ENCODE data around the gene CPE.

DNA sequence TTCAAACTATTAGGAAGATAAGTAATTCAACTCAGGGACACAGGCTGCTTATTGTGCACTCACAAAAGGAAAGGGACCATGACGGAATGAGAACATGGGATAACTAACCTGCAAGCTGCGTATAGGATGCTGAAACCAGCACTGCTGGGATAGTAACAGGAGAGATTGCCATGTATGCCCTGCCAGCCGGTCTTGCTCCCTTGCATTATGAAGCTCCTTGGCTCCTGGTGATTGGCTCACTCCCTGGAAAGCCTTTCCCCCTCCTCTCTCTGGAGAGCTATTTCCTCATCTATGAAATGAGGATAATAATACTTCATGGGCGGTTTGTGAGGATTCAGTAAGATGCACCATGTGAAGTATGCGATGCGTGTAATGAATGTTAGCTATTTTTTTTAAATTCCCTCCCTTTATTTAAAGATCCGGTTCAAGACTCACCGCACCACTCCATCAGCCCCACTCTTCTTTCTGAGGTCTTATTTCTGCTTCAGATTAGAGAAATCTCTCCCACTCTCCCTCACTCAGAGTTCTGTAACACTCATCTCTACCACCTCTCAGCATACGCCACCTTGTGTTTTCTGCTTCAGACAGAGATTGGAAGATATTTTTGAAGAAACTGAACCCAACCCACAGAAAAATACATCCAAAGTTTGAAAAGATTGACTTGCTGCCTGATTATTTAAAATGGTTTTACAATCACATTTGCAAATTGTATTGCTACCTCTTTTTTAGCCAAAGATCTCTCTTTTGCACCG lies 33.0 kb upstream of the CPE start:
- TF ChIP-seq, protein P1, sequence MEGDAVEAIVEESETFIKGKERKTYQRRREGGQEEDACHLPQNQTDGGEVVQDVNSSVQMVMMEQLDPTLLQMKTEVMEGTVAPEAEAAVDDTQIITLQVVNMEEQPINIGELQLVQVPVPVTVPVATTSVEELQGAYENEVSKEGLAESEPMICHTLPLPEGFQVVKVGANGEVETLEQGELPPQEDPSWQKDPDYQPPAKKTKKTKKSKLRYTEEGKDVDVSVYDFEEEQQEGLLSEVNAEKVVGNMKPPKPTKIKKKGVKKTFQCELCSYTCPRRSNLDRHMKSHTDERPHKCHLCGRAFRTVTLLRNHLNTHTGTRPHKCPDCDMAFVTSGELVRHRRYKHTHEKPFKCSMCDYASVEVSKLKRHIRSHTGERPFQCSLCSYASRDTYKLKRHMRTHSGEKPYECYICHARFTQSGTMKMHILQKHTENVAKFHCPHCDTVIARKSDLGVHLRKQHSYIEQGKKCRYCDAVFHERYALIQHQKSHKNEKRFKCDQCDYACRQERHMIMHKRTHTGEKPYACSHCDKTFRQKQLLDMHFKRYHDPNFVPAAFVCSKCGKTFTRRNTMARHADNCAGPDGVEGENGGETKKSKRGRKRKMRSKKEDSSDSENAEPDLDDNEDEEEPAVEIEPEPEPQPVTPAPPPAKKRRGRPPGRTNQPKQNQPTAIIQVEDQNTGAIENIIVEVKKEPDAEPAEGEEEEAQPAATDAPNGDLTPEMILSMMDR (IDR thresholded peaks at IDR 0.05; ENCODE audit: low read depth, low read length, poor library complexity, severe bottlenecking) = peak; percentile 17
- TF ChIP-seq EZH2phosphoT487 (IDR thresholded peaks at IDR 0.05; ENCODE audit: borderline replicate concordance, low read length) = no peak
